H1 (cell line): ENCODE data around the gene CDC42EP5. TPM values are rescaled to one million over a fixed set of nuclear protein-coding genes. Genes with fewer than 3 reads are reported as not detected.

Source experiments
- CTCF ChIA-PET: fragments of 300-600 bp; sonication (Branson Sonifier 250); formaldehyde crosslinking; loops from one replicate; lab custom pipeline; 2021; ENCODE audit not compliant: partially characterized antibody; lab: Charles Lee
- POLR2A ChIA-PET: fragments of 300-600 bp; sonication (Branson Sonifier 250); formaldehyde crosslinking; loops from one replicate; lab custom pipeline; 2021; ENCODE audit warnings: inconsistent platforms; ENCODE audit not compliant: partially characterized antibody; lab: Charles Lee
- DNase-seq, 2 experiments: peaks; one replicate each; pipeline versions ENCODE4 v3.0.0 to v3.0.0-alpha.2; 2010 to 2022; ENCODE audit warnings: low spot score in 2 of 2, low read depth in 1 of 2, mixed read lengths in 1 of 2
- FAIRE-seq: peaks from 2 replicates; lab custom pipeline; 2011; peaks lifted over from hg19 to GRCh38; lab: Jason Lieb, UNC
- H2AFZ ChIP-seq: 2 replicates; pipeline ENCODE4 v1.8.1; 2012; ENCODE audit warnings: low read length, inconsistent platforms
- H2AK5ac ChIP-seq: 2 replicates; pipeline ENCODE4 v1.6.1; 2013; ENCODE audit warnings: low read depth, low read length
- H2BK120ac ChIP-seq: replicated peaks from 2 replicates; pipeline ENCODE3; 2013; ENCODE audit warnings: low read depth, low read length, inconsistent platforms
- H2BK12ac ChIP-seq: 2 replicates; pipeline ENCODE4 v1.6.1; 2013; ENCODE audit warnings: low read depth, low read length
- H2BK15ac ChIP-seq: 2 replicates; pipeline ENCODE4 v1.6.1; 2013; ENCODE audit warnings: low read length
- H2BK20ac ChIP-seq: 2 replicates; pipeline ENCODE4 v1.6.1; 2013; ENCODE audit warnings: low read length
- H2BK5ac ChIP-seq: 2 replicates; pipeline ENCODE4 v1.6.1; 2013; ENCODE audit warnings: low read depth, low read length
- H3K14ac ChIP-seq: 2 replicates; pipeline ENCODE4 v1.6.1; 2013; ENCODE audit warnings: inconsistent platforms; ENCODE audit not compliant: insufficient read length
- H3K18ac ChIP-seq: 2 replicates; pipeline ENCODE4 v1.6.1; 2013; ENCODE audit warnings: low read length; ENCODE audit errors: extremely low read depth
- H3K23ac ChIP-seq: 2 replicates; pipeline ENCODE4 v1.6.1; 2013; ENCODE audit warnings: inconsistent platforms; ENCODE audit not compliant: insufficient read length
- H3K23me2 ChIP-seq: 2 replicates; pipeline ENCODE4 v1.6.1; 2013; ENCODE audit warnings: low read depth, low read length
- H3K27ac ChIP-seq: 2 replicates; pipeline ENCODE4 v1.6.1; 2011; ENCODE audit warnings: low read depth, low read length, inconsistent platforms
- H3K27me3 ChIP-seq, 4 experiments: replicated peaks in 1 of 4; 1 replicate in 1 of 4; 2 replicates in 3 of 4; pipeline versions ENCODE4 v1.6.1 to v1.8.1; 2011 to 2013; ENCODE audit warnings: low read length in 3 of 4, mild to moderate bottlenecking in 3 of 4, inconsistent platforms in 2 of 4, mixed read lengths in 2 of 4, moderate library complexity in 1 of 4; ENCODE audit not compliant: control insufficient read depth in 3 of 4, insufficient read depth in 3 of 4; ENCODE audit errors: extremely low read depth in 1 of 4
- H3K36me3 ChIP-seq, 4 experiments: 2 replicates each; pipeline versions ENCODE4 v1.6.1 to v1.8.1; 2011 to 2013; ENCODE audit warnings: mild to moderate bottlenecking in 4 of 4, low read length in 3 of 4, moderate library complexity in 2 of 4, control low read depth in 1 of 4, inconsistent platforms in 1 of 4; ENCODE audit not compliant: insufficient read depth in 4 of 4, control insufficient read depth in 2 of 4
- H3K4ac ChIP-seq: replicated peaks from 2 replicates; pipeline ENCODE3; 2013; ENCODE audit warnings: low read length, low read depth, mixed read lengths, inconsistent platforms; ENCODE audit not compliant: insufficient read length
- H3K4me1 ChIP-seq, 4 experiments: replicated peaks in 1 of 4; 1 replicate in 1 of 4; 2 replicates in 3 of 4; pipeline versions ENCODE4 v1.6.1 to v1.8.1; 2011 to 2013; ENCODE audit warnings: low read length in 3 of 4, inconsistent platforms in 2 of 4, mixed read lengths in 1 of 4; ENCODE audit not compliant: insufficient read depth in 4 of 4, control insufficient read depth in 3 of 4
- H3K4me2 ChIP-seq, 2 experiments: 2 replicates each; pipeline versions ENCODE4 v1.6.1 to v1.8.1; 2011 to 2013; ENCODE audit warnings: low read depth in 2 of 2, low read length in 2 of 2, control low read depth in 1 of 2, inconsistent platforms in 1 of 2, mild to moderate bottlenecking in 1 of 2; ENCODE audit not compliant: insufficient read depth in 1 of 2
- H3K4me3 ChIP-seq, 4 experiments: fragments of 200-600, 300-600 bp in 1 of 4; sonication (generic), shearing (Covaris generic), sonication (Bioruptor Twin) in 1 of 4; 2 replicates each; pipeline versions ENCODE4 v1.5.1 to v1.8.1; 2011 to 2016; ENCODE audit warnings: low read length in 4 of 4, low read depth in 3 of 4, control low read depth in 2 of 4, inconsistent platforms in 2 of 4, mild to moderate bottlenecking in 2 of 4, mixed read lengths in 1 of 4, moderate library complexity in 1 of 4; ENCODE audit not compliant: insufficient read depth in 2 of 4; ENCODE audit errors: extremely low read depth in 1 of 4
- H3K56ac ChIP-seq: replicated peaks from 2 replicates; pipeline ENCODE3; 2013; ENCODE audit warnings: low read depth, mild to moderate bottlenecking, mixed read lengths, low read length, inconsistent platforms; ENCODE audit not compliant: insufficient read length
- H3K79me1 ChIP-seq: 2 replicates; pipeline ENCODE4 v1.6.1; 2013; ENCODE audit warnings: low read depth, low read length, control low read depth
- H3K79me2 ChIP-seq, 2 experiments: 2 replicates each; pipeline versions ENCODE4 v1.6.1 to v1.8.1; 2012 to 2013; ENCODE audit warnings: low read length in 2 of 2, mild to moderate bottlenecking in 2 of 2, inconsistent platforms in 1 of 2; ENCODE audit not compliant: insufficient read depth in 2 of 2, control insufficient read depth in 1 of 2
- H3K9ac ChIP-seq, 4 experiments: replicated peaks in 1 of 4; 1 replicate in 1 of 4; 2 replicates in 3 of 4; pipeline versions ENCODE4 v1.6.1 to v1.8.1; 2011 to 2013; ENCODE audit warnings: low read depth in 3 of 4, low read length in 3 of 4, control low read depth in 2 of 4, mild to moderate bottlenecking in 2 of 4, moderate library complexity in 2 of 4, inconsistent platforms in 1 of 4; ENCODE audit errors: extremely low read depth in 1 of 4
- H3K9me3 ChIP-seq, 2 experiments: 2 replicates each; pipeline versions ENCODE4 v1.6.1 to v1.8.1; 2012 to 2013; ENCODE audit warnings: mild to moderate bottlenecking in 2 of 2, moderate library complexity in 2 of 2, control low read depth in 1 of 2, inconsistent platforms in 1 of 2, low read depth in 1 of 2, low read length in 1 of 2, mixed read lengths in 1 of 2; ENCODE audit not compliant: insufficient read depth in 2 of 2
- H4K20me1 ChIP-seq, 2 experiments: replicated peaks in 1 of 2; 2 replicates each; pipeline versions ENCODE3 to v1.8.1; 2011 to 2013; ENCODE audit warnings: inconsistent platforms in 2 of 2, low read length in 2 of 2, mild to moderate bottlenecking in 1 of 2; ENCODE audit not compliant: insufficient read depth in 2 of 2, control insufficient read depth in 1 of 2
- H4K5ac ChIP-seq: 2 replicates; pipeline ENCODE4 v1.6.1; 2013; ENCODE audit warnings: low read length, low read depth, mixed read lengths, inconsistent platforms; ENCODE audit not compliant: insufficient read length
- H4K8ac ChIP-seq: 2 replicates; pipeline ENCODE4 v1.8.0; 2013; ENCODE audit warnings: mild to moderate bottlenecking, moderate library complexity, low read length, inconsistent platforms; ENCODE audit not compliant: insufficient read depth; ENCODE audit errors: extremely low read depth
- H4K91ac ChIP-seq: replicated peaks from 2 replicates; pipeline ENCODE3; 2013; ENCODE audit warnings: low read length, mixed read lengths, inconsistent platforms; ENCODE audit not compliant: insufficient read length
- ATF3 ChIP-seq: IDR thresholded peaks from 2 replicates; pipeline ENCODE4 v1.6.1; 2011; ENCODE audit warnings: low read depth, mild to moderate bottlenecking, low read length; ENCODE audit not compliant: insufficient read depth
- CTCF ChIP-seq, 3 experiments: IDR thresholded peaks; 1 replicate in 2 of 3; 2 replicates in 1 of 3; pipeline versions ENCODE4 v1.5.1 to v1.6.1; 2011; ENCODE audit warnings: low read length in 3 of 3, mild to moderate bottlenecking in 3 of 3, inconsistent platforms in 2 of 3, low read depth in 1 of 3, moderate library complexity in 1 of 3; ENCODE audit not compliant: insufficient read depth in 1 of 3; ENCODE audit errors: control extremely low read depth in 1 of 3
- POU5F1 ChIP-seq: IDR thresholded peaks from 2 replicates; pipeline ENCODE4 v1.6.1; 2011; ENCODE audit warnings: low read depth, mild to moderate bottlenecking, low read length, moderate library complexity
- TAF7 ChIP-seq: optimal IDR thresholded peaks from 2 replicates; pipeline ENCODE3; 2011; ENCODE audit warnings: low read depth, mild to moderate bottlenecking, inconsistent platforms, low read length, moderate library complexity, borderline replicate concordance
- TCF12 ChIP-seq: IDR thresholded peaks from 2 replicates; pipeline ENCODE4 v1.6.1; 2011; ENCODE audit warnings: low read depth, mild to moderate bottlenecking, low read length
- WGBS, 2 experiments: shearing (Covaris generic) in 1 of 2; methylation state at CpG; one replicate each; pipeline versions ENCODE4 v1.1.6 to v1.1.7; 2013 to 2015; ENCODE audit warnings: low lambda C conversion rate in 2 of 2, mixed read lengths in 2 of 2, inconsistent platforms in 1 of 2, low coverage in 1 of 2, missing lambda C conversion rate in 1 of 2; ENCODE audit not compliant: insufficient replicate concordance in 2 of 2, insufficient coverage in 1 of 2, insufficient read length in 1 of 2; ENCODE audit errors: extremely low coverage in 1 of 2, missing lambda C conversion rate in 1 of 2; 5-methylcytosine and 5-hydroxymethylcytosine counted together
- polyA plus RNA-seq, 7 experiments: library from polyadenylated mRNA; depleted of rRNA in 3 of 7; stranded (reverse) in 5 of 7; unstranded in 2 of 7; fragments of >200 nt in 5 of 7; fragments of 200-250 nt in 2 of 7; gene quantifications; 1 replicate in 5 of 7; 2 replicates in 1 of 7; 4 replicates in 1 of 7; pipeline versions ENCODE4 v1.2.1 to v1.2.3, GENCODE V29; 2011 to 2013; ENCODE audit warnings: missing spikeins in 2 of 7, mixed read lengths in 2 of 7
- total RNA-seq: library from RNA; stranded (reverse); fragmentation: NEBNext Ultra II Directional; extraction: Animal tissue kit (Norgen Biotek cat#: 25700); gene quantifications from 2 replicates; pipeline ENCODE4 v1.2.1, GENCODE V29; 2021

The CDC42EP5 gene
- total and polyA plus RNA-seq, 2 of the 8 experiments (the other 6 are each of a cell fraction or from before 2014, with no cell fraction given) = 1.8 to 2.1 TPM

- peaks cover 0 to 5% (median 3%) of the 10 kb centered on the region in 4 experiments; a peak in 4 of 8 replicates for H3K36me3 ChIP-seq
- ChIA-PET CTCF (interaction anchor here (0.7 to 7.4 kb wide), 10 partner anchors 11 to 86 kb away, joined by 3 to 109 read pairs (median 22); partner anchors contain the start of gene TTYH1), POLR2A (interaction anchor here (0.8 to 13.5 kb wide), 8 partner anchors 10 to 47 kb away, joined by 3 to 133 read pairs (median 14); partner anchors contain the start of gene TTYH1)
- no peak overlapping the region for H2AK5ac ChIP-seq
- FAIRE-seq (no peak), DNase-seq (no peak)
- H3K18ac ChIP-seq = no peak overlapping the region
- peaks cover 0 to 15% (median 11%) of the 10 kb centered on the region in 4 experiments; a peak in 6 of 7 replicates for H3K4me1 ChIP-seq
- peaks cover 4% of the 10 kb centered on the region; the same call in 1 of the 2 replicates for H3K79me1 ChIP-seq
- no peak overlapping the region for H3K14ac ChIP-seq
- no peak overlapping the region for H3K23ac ChIP-seq
- WGBS, 2 experiments = 93% methylated on average over 5 of the region's 5 CpGs; no CpG with 5 or more reads in 1 of the 2 experiments
- TF ChIP-seq POU5F1 (no peak), TAF7 (no peak), TCF12 (no peak), CTCF (IDR thresholded peaks at IDR 0.05; ENCODE audit: control extremely low read depth in 1 of 3, insufficient read depth in 1 of 3, low read depth in 1 of 3, low read length in 3 of 3) (no peak), ATF3 (no peak)
- peaks cover under 1% of the 10 kb centered on the region; the same call in 1 of the 2 replicates for H3K23me2 ChIP-seq
- H2BK20ac ChIP-seq = no peak overlapping the region
- no peak overlapping the region for H4K91ac ChIP-seq
- no peak overlapping the region for H2BK12ac ChIP-seq
- H3K79me2 ChIP-seq = no peaks in the 10 kb centered on the region
- H3K56ac ChIP-seq = no peak overlapping the region
- H4K20me1 ChIP-seq = peaks cover 8 to 9% of the 10 kb centered on the region in 2 experiments
- H3K9me3 ChIP-seq = no peaks in the 10 kb centered on the region
- no peak overlapping the region for H4K8ac ChIP-seq
- H2BK5ac ChIP-seq = no peak overlapping the region
- H2BK120ac ChIP-seq = no peak overlapping the region
- no peak overlapping the region for H4K5ac ChIP-seq
- no peak overlapping the region for H3K4me3 ChIP-seq
- H3K4me2 ChIP-seq = no peak overlapping the region
- no peak overlapping the region for H2AFZ ChIP-seq
- H2BK15ac ChIP-seq = no peak overlapping the region
- no peak overlapping the region for H3K27ac ChIP-seq
- 0 out of 7 replicates have a peak, but pooled peaks cover 0 to 2% (median 0%) of the 10 kb centered on the region in 4 experiments for H3K27me3 ChIP-seq
- no peak overlapping the region for H3K4ac ChIP-seq
- no peak overlapping the region for H3K9ac ChIP-seq
These were observed 32.5 kb downstream of the CDC42EP5 start for GRCh38 chr19:54440641-54441040.
